ENCODE data around the gene MPIG6B. TPM values are rescaled to one million over a fixed set of nuclear protein-coding genes. Genes with fewer than 3 reads are reported as not detected.

Gene MPIG6B
- total RNA-seq, 2 donors from 2014 or later: not detected

GRCh38 chr6:31732029-31732428, 8.9 kb downstream of the MPIG6B start:
- peaks cover 53% of the 10 kb centered on the region for H3K4me1 ChIP-seq
- TF ChIP-seq POLR2A (IDR thresholded peaks at IDR 0.05) (no peak), CTCF (IDR thresholded peaks at IDR 0.05) (no peak)
- peaks cover 9 to 14% of the 10 kb centered on the region in 2 donors for H3K36me3 ChIP-seq (replicated peaks in 1 of 2; ENCODE audit: insufficient read depth in 1 of 2, low read depth in 2 of 2)
- DNase-seq (no peak), ATAC-seq (no peak)
- 47 to 61% methylated on average over 3 of the region's 3 CpGs for WGBS, 2 donors
- no peaks in the 10 kb centered on the region for H3K27me3 ChIP-seq
- intact Hi-C loops (cut with DNase I): no loop called here
- H3K4me3 ChIP-seq: no peak overlapping the region
- H3K27ac ChIP-seq: no peak overlapping the region
- no peaks in the 10 kb centered on the region for H3K9me3 ChIP-seq

- H3K4me1 ChIP-seq: peaks cover 63% of the 10 kb centered on the region
- no peaks in the 10 kb centered on the region for H3K27me3 ChIP-seq
- WGBS, 2 donors: 81 to 82% methylated on average over 4 of the region's 4 CpGs
- DNase-seq (no peak), ATAC-seq (no peak)
- TF ChIP-seq POLR2A (IDR thresholded peaks at IDR 0.05) (no peak), CTCF (IDR thresholded peaks at IDR 0.05) (no peak)
- intact Hi-C loops (cut with DNase I): no loop called here
- H3K36me3 ChIP-seq (replicated peaks in 1 of 2; ENCODE audit: insufficient read depth in 1 of 2, low read depth in 2 of 2): peaks cover 9 to 14% of the 10 kb centered on the region in 2 donors
- no peak overlapping the region for H3K4me3 ChIP-seq
- H3K27ac ChIP-seq: peak overlapping the region in 1 of 4 donors; percentile 91
- no peaks in the 10 kb centered on the region for H3K9me3 ChIP-seq
Observed at GRCh38 chr6:31733734-31734133, 10.6 kb downstream of the MPIG6B start.

- Histone ChIP-seq H3K9me3 (no peaks in the 10 kb centered on the region), H3K4me3 (no peak overlapping the region), H3K36me3 (replicated peaks in 1 of 2; ENCODE audit: insufficient read depth in 1 of 2, low read depth in 2 of 2) (peaks cover 9 to 14% of the 10 kb centered on the region in 2 donors), H3K4me1 (peaks cover 62% of the 10 kb centered on the region), H3K27me3 (no peaks in the 10 kb centered on the region), H3K27ac (peak overlapping the region; percentile 86 to 93 (median 90))
- intact Hi-C loops (cut with DNase I): no loop called here
- ATAC-seq: no peak
- TF ChIP-seq POLR2A (IDR thresholded peaks at IDR 0.05) (no peak), CTCF (IDR thresholded peaks at IDR 0.05) (no peak)
- no peak for DNase-seq
- WGBS, 2 donors: 59 to 81% methylated on average over 2 of the region's 2 CpGs
Observed at GRCh38 chr6:31734247-31734820, 11.2 kb downstream of the MPIG6B start.

DNA sequence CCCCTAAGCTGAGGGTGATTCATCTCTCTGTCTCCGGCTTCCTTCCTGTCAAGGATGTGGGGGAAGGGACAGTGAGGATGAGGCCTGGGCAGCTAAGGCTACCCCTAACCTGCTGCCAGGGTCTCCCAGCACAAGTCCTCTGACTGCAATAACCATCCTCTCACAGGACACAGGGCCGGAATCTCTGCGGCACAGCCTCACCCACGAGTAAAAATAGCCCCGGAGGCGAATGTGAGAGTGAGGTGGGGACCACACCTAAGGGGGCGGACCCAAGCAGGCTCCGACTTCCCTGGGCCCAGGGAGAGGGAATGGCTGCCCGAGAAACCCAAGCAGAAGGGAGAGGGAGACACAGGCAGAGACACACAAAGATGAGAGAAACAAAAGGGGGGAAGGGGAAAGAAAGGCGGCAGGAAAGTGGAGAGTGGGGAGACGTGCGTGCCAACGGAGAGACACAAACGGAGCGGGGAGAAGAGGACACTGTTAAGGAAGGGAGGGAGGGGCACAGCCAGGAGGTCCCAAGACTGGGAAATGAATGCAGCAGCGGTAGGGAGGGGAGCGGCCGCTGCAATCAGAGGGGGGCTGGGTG, 11.7 kb downstream of the MPIG6B start:
- peaks cover 58% of the 10 kb centered on the region for H3K4me1 ChIP-seq
- DNase-seq (peak in 3 of 4 donors; percentile 30 to 62 (median 50)), ATAC-seq (no peak)
- intact Hi-C loops (cut with DNase I): no loop called here
- H3K27ac ChIP-seq: peak overlapping the region; percentile 86 to 93 (median 90)
- H3K9me3 ChIP-seq: no peaks in the 10 kb centered on the region
- H3K36me3 ChIP-seq (replicated peaks in 1 of 2; ENCODE audit: insufficient read depth in 1 of 2, low read depth in 2 of 2): peaks cover 9 to 14% of the 10 kb centered on the region in 2 donors
- no peaks in the 10 kb centered on the region for H3K27me3 ChIP-seq
- peak overlapping the region; percentile 35 to 46 for H3K4me3 ChIP-seq
- WGBS, 2 donors: 17 to 40% methylated on average over 14 to 18 of the region's 18 CpGs
- TF ChIP-seq CTCF (IDR thresholded peaks at IDR 0.05) (no peak), POLR2A (IDR thresholded peaks at IDR 0.05) (peak in 1 of 3 donors; percentile 25)

All from body of pancreas (tissue), 4 donors.